ENCODE measurements around the gene GFY.

The GFY gene

DNA sequence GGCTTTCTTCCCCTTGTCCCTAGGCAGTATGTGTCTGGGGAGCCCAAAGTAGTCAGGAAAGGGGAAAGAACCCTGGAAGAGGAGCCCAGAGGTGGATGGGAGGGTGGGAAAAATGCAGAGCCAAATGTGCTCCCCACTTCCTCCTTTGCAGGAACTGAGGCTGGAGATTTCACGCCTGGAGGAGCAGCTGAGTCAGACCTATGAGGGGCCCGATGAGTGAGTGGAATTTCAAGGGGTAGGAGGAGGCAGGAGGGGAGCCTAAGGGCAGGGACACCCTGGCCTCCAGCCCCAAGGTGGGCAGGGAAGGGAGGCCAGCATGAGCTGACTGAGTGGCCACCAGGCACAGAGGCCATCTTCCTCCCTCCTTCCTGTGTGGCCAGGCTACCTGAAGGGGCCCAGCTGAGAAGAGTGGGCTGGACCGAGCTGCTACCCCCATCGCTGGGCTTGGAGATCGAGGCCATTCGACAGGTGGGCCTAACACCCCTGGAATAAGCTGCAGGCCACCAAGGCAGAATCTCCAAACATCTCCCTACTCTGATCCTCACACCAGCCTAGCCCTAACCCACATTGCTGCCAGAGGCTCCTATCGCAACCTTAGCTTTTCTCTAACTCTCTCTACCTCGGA lies 16.3 kb upstream of the GFY start:
- DNase-seq: peak; percentile 45

DNA sequence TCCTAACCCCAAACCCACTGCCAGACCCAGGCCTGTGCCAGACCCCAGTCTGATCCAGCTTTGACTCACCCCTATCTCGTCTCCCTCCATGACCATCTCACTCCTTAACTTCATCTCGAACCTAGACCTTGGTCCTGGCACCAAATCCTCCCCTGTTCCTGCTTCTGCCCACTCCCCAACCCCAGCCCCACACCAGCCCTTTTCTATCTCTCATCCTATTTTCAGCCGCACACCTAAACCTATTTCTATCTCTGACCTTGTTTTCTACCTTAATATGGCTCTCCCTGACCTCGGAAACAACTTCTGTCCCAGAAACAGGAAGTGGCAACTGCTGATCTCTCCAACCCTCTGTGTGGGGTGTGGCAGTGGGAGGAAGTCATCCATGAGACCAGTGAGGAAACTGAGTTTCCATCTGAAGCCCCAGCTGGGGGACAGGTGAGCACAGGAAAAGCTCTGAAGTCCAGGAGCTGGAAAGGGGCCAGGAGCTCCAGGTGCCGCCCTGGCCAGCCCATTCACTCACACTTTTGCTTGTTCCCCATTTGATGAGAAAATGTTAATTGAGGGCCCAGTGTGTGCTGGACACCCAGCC lies 15.7 kb upstream of the GFY start:
- peak; percentile 70 for DNase-seq

DNA sequence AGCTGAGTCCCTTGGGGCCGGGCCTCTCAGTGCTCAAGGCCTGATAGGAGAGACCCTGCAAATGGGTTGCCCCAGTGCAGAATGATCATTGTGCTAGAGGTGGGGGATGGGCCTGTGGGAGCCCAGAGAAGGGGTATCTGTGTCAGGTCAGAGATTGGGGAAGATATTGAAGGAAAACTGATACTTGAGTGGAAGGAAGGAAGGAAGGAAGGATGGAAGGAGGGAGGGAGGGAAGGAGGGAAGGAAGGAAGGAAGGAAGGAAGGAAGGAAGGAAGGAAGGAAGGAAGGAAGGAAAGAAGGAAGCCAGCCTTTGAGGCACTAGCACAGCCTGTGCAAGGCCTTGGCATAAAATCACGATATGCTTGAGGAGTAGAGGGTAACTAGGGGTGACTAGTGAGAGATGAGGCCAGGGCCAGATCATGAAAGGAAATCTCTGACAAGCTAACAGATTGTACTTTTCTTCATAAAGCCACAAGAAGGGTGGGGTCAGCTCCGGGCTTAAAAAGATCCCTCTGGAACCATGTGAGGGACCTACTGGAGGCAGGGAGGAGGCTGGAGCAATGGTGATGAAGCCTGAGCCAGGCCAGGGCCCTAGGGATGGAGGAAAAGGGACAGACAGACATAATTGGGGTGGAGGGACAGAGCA lies 13.4 kb upstream of the GFY start:
- DNase-seq: no peak

DNA sequence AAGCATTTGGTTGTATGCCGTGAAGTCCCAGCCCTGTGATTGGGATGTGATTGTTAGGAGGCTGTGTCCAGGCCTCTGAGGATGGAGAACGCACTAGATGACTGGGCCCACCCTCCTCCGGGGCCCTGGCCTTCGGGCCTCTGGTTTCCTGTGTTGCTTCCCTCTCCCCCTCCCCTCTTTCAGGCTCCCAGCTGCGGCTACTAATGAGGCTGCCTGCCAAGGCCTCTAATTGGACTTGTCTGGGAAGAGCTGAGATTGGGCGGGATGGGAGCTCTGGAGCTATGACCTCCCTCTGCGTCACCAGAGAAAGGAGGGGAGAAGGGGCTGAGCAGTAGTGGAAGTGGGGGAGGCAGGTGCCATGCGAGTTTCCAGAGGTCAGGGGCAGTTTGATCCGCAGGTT lies 11.8 kb upstream of the GFY start:
- DNase-seq: no peak

DNA sequence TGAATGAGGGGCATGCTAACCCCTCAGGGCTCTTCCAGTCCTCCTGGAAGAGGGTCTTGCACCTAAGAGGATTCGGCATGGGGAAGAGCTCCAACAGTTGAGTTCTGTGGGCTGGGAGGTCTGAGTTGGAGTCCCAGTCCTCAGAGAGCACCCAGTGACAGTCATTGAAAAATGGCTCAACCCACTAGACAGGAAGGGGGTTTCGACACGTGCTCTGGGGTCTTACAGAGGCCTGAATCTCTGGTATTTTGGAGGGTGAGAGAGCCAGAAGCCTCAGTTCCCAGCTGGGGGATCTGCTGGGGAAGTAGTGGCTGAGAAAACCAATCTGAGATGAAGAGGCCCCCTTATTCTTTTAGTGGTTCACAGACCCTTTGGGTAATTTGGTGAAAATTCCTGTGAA lies 10.9 kb upstream of the GFY start:
- no peak for DNase-seq

DNA sequence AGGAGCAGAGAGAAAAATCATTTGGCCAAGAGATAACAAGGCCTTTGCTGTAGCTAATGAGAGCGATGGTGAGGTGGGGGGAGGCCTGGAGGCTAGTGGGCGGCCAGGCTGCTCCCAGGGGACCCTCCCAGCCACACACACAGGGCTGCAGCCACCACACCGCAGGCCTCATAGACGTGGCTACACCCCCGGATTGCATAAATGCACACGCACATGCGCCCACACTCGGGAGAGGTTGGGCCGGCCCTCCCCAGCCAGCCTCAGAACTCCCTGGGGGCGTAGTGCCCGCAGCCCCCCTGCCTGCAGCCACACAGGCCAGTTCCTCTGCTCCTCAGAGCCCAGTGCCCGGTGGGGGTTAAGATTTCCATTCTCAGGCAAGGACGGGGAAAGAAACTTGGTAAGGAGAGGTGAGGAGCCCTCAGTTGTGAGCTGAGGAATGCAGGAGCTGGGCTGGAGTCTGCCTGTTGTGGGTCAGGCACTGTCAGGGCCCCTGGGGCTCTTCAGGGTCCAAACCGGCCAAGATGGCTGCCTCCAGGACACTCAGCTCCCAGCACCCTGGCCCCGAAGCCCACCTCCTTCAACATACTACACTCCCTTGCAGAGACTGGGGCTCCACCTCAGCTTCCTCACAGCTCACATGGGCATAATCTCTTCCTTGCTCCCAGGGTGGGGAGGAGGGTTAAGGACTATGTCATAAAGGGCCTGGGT lies 9.9 kb upstream of the GFY start:
- DNase-seq: no peak

DNA sequence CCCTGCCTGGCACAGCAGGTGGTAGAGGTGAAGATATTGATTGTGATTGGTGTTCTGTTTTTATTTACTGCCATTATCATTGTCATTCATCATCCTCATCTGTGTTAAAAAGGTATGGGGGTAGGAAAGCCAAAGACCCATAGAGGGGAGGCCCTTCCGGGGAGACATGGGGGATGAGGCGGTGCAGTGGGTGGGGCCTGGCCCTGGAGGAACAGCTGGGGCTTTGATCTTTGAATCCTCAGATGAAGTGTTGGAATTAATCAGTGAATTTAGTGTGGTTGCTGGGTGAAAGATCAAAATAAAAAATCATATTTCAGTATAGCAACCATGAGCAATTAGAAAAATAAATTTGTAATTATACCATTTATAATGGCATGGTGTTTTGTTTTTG lies 9.4 kb upstream of the GFY start:
- no peak for DNase-seq

DNA sequence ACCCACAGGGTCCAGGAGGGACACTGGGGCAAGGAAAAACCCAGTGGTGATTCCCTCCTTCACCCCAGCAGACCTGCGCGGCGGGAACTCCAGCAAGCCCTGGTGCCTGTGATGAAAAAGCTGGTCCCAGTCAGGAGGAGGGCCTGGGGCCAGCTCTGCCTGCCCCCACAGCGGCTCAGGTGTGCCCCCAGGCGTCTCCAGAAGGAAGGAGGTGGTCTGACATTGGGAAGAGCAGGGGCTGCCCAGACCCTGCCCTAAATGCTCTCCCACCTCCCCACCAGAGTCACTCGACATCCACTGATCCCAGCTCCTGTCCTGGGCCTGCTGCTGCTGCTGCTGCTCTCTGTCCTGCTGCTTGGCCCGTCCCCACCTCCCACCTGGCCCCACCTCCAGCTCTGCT lies 8.1 kb upstream of the GFY start:
- DNase-seq: no peak

DNA sequence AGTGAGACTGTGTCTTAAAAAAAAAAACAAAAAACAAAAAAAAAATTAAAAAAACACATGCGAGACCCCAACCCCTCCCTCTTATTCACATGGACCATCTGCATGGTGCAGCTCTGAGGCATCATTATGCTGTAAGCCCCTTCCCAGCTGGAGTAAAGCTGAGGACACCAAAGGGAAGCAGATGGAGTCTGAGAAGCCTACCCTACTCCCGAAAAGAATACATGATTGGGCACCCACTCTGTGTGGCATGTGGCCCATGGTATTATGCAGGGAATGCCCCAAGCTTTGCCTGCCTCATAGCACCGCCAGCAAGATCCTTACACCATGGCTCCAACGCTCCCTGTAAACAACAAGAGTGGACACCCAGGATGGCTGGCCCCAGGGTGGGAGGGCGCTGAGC lies 6.7 kb upstream of the GFY start:
- no peak for DNase-seq

DNA sequence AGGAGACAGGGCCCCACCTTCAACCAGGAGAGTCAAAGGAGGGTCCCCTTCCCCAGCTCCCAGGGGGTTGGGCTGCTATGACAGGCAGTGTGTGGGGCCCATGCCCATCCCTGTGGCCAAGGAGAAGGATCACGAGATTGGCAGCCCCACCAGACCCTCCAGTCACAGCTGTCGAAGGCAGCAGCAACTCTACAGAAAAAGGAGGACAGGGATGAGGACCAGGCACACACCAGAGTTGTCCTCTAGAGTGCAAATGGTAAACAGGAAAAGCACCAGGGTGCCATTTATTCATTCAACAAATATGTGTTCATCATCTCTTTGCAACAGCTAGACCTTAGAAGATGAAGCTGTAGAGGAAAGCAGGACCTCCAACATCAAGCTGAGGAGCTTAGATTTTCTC lies 6.0 kb upstream of the GFY start:
- no peak for DNase-seq

DNA sequence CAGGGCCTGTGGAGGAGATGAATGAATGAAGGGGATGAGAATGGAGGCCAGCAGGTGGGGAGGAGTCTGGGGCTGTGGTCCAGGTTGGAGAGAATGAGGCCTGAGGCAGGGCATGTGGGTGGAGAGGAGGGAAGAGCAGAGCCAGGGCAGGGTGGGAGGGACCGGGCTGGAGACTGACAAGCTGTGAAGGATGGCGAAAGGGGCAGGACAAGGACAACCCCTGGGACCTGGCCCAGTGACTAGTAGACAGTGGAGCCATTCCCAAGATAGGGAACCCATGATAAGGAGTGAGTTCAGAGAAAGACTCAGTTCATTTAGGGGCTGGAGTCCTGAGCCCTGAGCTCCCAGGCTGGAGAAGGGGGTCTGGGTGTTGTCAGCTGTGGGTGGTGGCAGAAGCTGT lies 5.0 kb upstream of the GFY start:
- DNase-seq: no peak

DNA sequence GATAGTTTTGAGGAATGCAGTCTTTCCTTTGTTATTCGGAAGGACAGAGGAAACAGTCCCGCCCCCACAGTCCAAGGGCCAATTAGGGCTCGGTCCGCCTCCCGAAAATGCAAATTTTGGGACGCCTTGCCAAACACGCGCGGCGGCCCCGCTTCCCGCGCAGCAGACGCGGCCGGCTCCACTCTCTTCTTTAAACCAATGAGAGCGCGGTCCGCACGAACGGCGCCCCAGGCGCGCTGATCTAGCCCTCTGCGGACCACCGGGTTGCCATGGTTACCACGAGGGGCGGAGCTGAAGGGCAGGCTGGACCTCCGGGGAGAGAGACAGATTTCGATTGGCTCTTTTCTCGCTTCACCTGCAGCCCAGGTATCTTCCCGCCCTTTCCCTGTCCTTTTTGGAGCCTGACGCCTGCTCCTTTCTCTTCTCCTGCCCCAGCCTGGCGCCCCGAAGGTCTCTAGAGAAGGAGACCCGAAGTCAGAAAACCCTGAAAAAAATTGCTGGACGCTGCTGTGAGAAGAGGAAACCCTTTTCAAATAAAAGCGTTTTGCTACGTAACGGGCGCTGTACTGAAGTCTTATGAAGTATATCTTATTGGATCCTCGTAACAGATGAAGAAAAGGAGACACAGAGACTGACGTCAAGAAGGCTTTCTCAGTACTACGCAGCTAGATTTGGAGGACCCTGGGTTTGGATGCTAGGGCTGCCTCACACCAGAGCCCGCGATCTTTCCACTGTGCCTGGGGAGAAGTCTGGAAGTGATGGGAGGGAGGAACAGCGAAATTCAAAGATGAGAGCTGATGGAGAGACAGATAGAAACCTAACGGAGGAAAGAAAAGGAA lies 3.9 kb upstream of the GFY start:
- peak; percentile 67 for DNase-seq

DNA sequence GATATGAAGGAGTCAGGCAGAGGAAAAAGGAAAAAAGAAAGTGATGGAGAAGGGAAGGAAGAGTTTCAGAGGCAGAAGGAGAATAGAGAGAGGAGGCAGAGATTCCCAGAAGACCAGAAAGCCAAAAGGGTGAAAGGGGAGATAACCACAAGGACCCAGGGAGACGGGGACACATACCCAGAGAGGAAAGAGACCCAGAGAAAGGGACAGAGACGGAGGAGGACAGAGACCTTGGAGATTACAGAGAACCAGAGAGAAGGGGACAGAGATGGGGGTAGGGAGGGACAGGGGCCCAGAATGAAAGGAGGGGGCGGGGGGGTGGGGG lies 3.3 kb upstream of the GFY start:
- no peak for DNase-seq

DNA sequence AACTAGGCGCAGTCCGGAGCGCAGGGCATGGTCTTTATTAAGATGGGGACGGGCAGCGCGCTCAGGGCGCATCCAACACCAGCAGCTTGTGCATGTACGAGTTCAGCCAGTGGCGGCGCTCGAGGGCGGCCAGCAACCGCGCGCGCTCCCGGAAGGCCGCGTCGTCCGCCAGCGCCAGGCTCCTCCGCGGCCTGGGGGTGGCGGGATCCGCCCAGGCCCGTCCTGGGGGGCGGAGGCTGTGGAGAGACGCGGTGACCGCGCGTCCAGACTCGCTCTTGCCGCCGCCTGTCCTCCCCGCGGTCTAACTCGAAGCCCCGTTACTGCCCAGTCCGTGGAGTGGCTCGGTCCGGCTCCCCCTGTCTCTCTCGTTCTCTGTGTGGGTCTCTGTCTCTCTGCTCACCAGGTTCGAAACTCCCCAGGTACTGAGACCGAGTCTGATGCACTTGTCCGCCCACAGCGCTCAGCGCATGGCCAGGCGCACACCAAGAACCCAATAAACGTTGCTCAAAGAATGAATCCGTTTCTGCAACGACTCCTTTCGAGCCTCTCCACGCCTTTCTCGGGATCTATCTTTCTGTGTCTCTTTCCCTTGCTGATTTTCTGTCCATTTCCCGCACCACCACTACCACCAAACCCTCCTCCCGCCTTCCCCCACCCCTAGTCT lies 2.6 kb upstream of the GFY start:
- peak; percentile 54 for DNase-seq

DNA sequence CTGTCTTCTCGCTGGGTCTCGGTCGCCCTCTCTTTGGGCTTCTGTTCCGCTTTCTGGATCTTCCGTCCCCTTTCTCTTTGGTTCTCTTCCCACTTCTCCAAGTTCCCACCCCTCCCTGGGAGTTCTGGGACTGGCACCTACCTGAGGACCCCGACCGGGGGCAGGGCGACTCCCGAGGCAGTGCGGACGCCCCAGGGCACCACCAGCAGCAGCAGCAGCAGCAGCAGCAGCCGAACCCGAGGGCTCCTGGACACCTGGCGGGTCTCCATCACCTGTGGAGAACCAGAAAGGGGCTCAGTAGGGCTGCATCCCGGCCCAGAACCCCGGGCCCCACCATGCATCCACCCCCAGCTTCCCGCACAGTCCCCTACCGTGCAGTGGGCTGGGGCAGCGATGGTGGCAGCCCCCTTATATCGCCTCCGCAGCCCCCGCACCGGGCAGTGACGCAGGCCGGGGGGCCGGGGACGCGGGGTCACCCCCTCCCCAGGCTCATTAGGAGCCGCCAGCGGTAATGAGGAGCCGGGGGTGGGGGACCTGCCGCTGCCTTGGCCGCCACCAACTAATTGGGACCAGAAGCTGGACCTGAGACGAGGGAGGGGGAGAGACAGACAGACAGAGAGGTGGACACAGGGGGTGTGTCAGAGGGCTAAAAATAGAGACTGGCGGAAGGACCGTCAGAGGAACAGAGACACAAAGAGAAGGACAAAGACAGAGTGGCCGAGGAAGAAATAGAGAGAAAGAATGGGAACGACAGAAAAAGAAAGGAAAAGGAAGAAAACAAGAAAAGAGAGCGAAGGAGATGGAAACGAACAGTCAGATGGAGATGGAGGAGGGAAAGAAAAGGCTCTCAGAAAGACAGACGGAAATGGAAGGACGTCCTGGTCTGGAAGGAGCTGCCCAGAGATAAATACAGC lies 1.9 kb upstream of the GFY start, which contains the start of gene PTH2:
Gene PTH2 (minus strand): TSS at position 371 of the 914 bp plus-strand sequence. CDS start 102 bp downstream, at position 269.
- no peak for DNase-seq

DNA sequence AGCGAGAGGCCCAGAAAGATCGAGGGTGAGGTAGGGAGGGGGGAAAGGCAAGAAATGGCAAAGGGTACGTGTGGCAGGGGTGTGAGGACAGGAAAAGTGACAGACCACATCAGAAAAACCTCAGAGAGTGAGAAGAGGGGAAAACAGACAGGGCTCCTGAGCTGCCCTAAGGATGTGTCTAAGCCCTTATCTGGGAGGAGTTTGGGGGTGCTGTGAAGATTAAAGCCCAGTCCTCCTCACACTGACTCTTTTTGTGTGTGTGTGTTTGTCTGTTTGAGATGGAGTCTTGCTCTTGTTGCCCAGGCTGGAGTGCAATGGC lies 1.2 kb upstream of the GFY start:
- no peak for DNase-seq

DNA sequence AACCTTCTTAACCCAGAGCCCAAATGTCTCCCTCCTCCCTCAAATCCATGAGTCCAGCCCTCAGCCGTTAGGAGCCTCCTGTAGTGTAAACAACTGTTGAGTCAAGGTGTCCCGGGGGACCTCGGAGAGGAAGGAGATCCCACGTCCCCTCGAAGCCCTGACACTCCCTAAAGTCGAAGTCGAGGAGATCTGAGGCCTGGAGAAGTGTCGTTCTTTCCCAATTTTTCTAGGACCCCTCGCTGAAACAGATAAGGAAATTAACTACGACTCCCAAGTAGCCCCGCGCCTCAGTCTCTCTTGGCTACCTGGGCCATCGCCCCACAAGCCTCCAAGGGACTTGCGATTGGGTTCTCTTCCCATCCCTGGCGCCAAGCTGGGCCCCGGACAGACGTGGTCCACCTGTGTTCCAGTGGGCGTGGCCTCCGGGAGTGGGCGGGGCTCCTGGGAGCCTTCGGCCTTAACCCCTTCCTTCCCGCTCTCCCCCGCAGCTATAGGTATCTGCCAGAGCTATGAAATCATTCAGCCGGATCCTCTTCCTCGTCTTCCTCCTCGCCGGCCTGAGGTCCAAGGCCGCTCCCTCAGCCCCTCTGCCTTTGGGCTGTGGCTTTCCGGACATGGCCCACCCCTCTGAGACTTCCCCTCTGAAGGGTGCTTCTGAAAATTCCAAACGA lies 869 bp downstream of the GFY start:
- DNase-seq: no peak

DNA sequence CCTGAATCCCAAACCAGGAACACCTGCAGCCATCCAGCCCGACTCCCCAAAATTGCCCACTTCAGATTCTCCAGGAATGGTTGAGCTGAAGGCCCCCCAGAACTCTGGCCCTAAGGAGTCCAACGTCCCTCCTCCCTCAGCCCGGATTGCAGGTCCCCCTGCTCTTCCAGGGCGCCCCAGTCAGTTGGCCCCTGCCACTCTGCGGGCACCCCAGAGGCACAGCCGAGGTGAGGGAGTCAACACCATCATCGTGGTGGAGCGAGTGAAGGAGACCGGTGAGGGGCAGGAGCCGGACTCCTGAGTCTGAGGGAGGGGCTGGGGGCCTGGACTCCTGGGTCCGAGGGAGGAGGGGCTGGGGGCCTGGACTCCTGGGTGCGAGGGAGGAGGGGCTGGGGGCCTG lies 2.2 kb downstream of the GFY start:
- no peak for DNase-seq

DNA sequence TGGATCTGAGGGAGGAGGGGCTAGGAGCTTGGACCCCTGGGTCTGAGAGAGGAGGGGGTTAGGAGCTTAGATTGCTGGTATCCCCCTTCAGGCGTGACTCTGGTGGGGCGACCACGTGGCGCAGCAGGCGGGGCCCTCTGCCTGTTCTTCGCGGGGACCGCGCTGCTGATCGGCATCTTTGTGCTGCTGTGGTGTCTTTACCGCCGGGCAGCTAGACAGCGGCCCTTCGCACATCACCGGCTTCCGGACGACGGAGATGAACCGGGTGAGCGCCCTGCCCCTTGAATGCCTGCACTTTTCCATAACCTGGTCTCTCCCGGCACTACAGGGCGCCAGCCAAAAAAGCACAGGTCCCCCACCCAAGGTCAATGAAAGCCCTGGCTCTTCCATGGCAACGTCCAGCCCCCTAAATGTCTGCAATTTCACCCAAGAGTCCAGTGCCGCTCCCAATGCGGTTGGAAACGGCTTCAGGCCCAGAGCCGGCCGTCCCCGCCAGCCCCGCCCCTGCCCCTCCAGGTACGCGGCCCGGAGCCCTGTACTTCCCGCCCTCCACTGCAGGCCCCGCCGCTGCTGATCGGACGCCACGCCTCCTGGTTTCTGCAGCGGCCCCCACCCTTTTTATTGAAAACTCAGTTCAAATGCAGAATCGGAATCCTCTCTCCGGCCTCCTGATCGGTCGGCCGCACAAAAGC lies 2.8 kb downstream of the GFY start:
- DNase-seq: no peak

All from suppressor macrophage treated with lipopolysaccharide for 4 hours (primary cell).